ENCODE data around the gene SMARCA2.
A peak's percentile ranks its signal among the peaks of the same experiment; 100 is the strongest.

Gene SMARCA2

GRCh38 chr9:2235623-2236022, 220.5 kb downstream of the SMARCA2 start:
- TF ChIP-seq REST (IDR thresholded peaks at IDR 0.05; ENCODE audit: insufficient read depth in 1 of 2, low read depth in 2 of 2, low read length in 2 of 2): no peak
- no peak for TF ChIP-seq SIN3A (IDR thresholded peaks at IDR 0.05; ENCODE audit: borderline replicate concordance, insufficient read depth, low read length)
- no peak for TF ChIP-seq FOXP2 (optimal IDR thresholded peaks at IDR 0.05; ENCODE audit: borderline replicate concordance, extremely low read depth, extremely low read length, insufficient read depth)
- no peak for TF ChIP-seq POLR2AphosphoS5 (IDR thresholded peaks at IDR 0.05; ENCODE audit: low read depth, low read length)

GRCh38 chr9:2236850-2237249, 221.7 kb downstream of the SMARCA2 start:
- TF ChIP-seq SIN3A (IDR thresholded peaks at IDR 0.05; ENCODE audit: borderline replicate concordance, insufficient read depth, low read length) (no peak), POLR2AphosphoS5 (IDR thresholded peaks at IDR 0.05; ENCODE audit: low read depth, low read length) (no peak), FOXP2 (optimal IDR thresholded peaks at IDR 0.05; ENCODE audit: borderline replicate concordance, extremely low read depth, extremely low read length, insufficient read depth) (no peak), REST (IDR thresholded peaks at IDR 0.05; ENCODE audit: insufficient read depth in 1 of 2, low read depth in 2 of 2, low read length in 2 of 2) (no peak), TAF1 (IDR thresholded peaks at IDR 0.05; ENCODE audit: borderline replicate concordance, insufficient read depth, low read length) (no peak)

- TF ChIP-seq FOXP2 (optimal IDR thresholded peaks at IDR 0.05; ENCODE audit: borderline replicate concordance, extremely low read depth, extremely low read length, insufficient read depth) (no peak), POLR2AphosphoS5 (IDR thresholded peaks at IDR 0.05; ENCODE audit: low read depth, low read length) (no peak), SIN3A (IDR thresholded peaks at IDR 0.05; ENCODE audit: borderline replicate concordance, insufficient read depth, low read length) (no peak), REST (IDR thresholded peaks at IDR 0.05; ENCODE audit: insufficient read depth in 1 of 2, low read depth in 2 of 2, low read length in 2 of 2) (no peak), TAF1 (IDR thresholded peaks at IDR 0.05; ENCODE audit: borderline replicate concordance, insufficient read depth, low read length) (no peak)
These were observed 226.3 kb downstream of the SMARCA2 start for GRCh38 chr9:2241461-2241835.

GRCh38 chr9:2241836-2242741, 226.9 kb downstream of the SMARCA2 start:
- TF ChIP-seq POLR2AphosphoS5 (IDR thresholded peaks at IDR 0.05; ENCODE audit: low read depth, low read length) (peak; percentile 59), TAF1 (IDR thresholded peaks at IDR 0.05; ENCODE audit: borderline replicate concordance, insufficient read depth, low read length) (peak; percentile 60; the same call in 1 of the 2 replicates), SIN3A (IDR thresholded peaks at IDR 0.05; ENCODE audit: borderline replicate concordance, insufficient read depth, low read length) (peak; percentile 35; the same call in 1 of the 2 replicates), REST (IDR thresholded peaks at IDR 0.05; ENCODE audit: insufficient read depth in 1 of 2, low read depth in 2 of 2, low read length in 2 of 2) (no peak), FOXP2 (optimal IDR thresholded peaks at IDR 0.05; ENCODE audit: borderline replicate concordance, extremely low read depth, extremely low read length, insufficient read depth) (peak; percentile 30)
